Activated T-cell treated with anti-CD3 and anti-CD28 coated beads for 48 hours (primary cell): ENCODE data around the gene KLHL29.

Experiments
- DNase-seq: peaks from one replicate; pipeline ENCODE4 v3.0.0-alpha.2; 2020; ENCODE audit warnings: low read depth

Gene KLHL29

DNA sequence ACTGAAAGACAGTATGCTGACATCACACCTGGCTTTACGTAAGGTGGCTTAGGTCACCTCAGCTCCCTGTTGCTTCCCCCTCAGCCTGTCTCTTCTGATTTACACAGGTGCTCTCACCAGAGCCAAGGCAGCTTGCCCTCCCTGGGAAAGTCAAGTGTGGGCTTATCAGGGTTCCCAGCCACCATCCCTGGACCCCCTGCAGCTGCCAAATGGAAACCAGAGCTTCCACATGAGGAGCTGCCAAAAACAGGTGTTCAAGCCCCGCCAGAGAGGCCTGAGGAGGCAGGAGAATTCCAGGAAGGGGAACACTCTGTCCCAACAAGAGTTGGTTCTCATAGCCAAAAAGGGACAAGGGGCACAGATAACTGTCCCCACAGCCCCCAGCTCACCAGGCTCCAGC lies 275.3 kb downstream of the KLHL29 start:
- no peak for DNase-seq

GRCh38 chr2:23661276-23662050 lies 276.5 kb downstream of the KLHL29 start:
- no peak for DNase-seq

DNA sequence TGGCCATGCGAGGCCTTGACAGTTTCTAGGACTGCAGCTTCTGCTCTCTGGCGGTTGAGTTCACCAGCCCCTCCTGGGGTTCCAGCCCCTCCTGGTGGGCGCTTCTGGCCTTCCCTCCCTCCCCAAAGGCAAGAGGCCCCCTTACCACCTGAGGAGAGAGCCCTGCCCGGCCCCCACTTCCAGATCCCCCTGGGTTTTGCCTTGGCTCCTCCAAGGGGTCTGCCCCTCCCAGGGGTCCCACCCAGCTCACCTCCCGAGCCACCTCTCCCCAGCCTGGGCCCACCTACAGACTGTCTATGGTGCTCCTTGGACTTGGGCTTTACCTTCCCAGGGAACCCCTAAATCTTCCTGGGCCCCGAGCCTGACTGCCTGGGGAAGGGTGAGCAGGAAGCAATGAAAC lies 277.5 kb downstream of the KLHL29 start:
- no peak for DNase-seq

- no peak for DNase-seq
These were observed 278.3 kb downstream of the KLHL29 start for GRCh38 chr2:23662941-23663920.

DNA sequence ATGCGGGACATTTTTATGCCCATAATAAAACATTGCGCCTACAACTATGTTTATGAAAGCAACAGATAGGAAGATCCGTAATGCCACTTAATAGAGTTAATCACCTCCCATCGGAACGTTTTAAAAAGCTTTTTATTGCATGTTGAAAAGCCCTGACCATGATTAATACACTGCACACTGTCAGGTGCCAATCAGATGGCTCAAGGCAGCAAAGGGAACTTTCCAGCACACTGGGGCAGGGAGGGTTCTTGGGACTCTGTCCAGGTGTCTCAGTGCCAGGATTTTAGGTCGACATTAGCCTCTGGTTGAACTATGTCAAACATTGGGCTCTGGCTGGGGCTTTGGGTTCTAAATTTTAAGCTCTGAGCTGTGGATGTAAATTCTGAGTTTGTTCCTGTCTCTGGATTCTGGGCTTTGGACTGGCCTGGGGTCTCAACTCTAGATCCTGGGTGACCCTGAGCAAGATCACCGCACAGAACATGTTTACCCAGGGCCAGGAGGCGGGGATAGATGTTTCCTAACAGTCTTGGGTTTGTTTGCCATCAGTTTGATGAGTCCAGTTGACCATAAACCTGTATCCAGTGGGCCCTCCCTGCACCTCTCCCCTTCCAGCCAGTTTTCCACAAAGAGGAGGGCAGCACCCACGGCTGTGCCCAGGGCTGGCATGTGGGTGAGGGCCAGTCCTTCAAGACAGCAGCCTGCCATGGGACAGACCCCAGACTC lies 279.2 kb downstream of the KLHL29 start:
- no peak for DNase-seq

GRCh38 chr2:23666241-23666979 lies 281.4 kb downstream of the KLHL29 start:
- no peak for DNase-seq

GRCh38 chr2:23666980-23667357 lies 282.0 kb downstream of the KLHL29 start:
- DNase-seq, result no peak

DNA sequence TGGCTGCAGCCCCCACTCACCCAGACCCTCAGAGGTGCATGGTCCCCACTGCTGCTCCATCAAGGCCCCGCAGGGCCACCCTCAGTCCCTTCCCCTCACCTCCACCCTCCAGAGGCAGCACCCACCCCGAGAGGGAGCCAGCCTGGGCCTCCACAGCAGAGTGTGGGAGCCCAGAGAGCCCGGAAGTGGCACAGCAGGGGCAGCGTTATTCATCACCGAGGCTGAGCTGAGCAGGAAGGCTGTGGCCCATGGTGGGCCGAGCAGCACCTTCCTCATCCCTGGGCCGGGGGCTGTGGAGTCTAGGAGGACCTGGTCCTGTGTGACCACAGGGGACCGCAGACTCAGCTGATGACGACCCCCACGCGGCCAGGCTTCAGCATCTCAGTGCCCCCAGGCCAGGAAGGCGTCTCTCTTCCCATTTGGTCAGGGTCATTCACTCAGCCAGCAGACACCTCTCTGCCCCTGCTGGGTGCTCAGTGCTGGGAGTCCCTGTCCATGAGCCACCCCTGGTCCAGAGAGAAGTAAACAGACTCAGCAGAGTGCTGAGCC lies 283.9 kb downstream of the KLHL29 start:
- DNase-seq, result no peak

- no peak for DNase-seq
These were observed 284.6 kb downstream of the KLHL29 start for GRCh38 chr2:23669413-23670244.

DNA sequence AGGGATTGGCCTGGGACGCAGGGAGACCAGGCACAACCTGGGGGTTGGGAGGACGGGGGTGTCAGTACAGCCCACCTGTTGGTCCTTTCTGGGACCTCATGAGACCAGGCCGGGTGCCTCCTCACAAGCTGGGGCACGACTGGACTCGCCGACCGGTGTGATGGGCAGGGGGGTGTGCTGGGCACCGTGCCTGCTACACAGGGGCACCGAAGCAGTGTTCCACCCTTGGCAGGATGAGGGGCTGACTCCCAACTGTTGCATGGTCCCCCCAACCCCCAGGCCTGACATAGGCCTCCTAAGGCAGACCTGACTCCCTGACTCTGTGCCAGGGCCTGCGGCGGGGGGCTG lies 285.2 kb downstream of the KLHL29 start:
- no peak for DNase-seq

GRCh38 chr2:23673082-23673481 lies 288.1 kb downstream of the KLHL29 start:
- DNase-seq, result no peak

DNA sequence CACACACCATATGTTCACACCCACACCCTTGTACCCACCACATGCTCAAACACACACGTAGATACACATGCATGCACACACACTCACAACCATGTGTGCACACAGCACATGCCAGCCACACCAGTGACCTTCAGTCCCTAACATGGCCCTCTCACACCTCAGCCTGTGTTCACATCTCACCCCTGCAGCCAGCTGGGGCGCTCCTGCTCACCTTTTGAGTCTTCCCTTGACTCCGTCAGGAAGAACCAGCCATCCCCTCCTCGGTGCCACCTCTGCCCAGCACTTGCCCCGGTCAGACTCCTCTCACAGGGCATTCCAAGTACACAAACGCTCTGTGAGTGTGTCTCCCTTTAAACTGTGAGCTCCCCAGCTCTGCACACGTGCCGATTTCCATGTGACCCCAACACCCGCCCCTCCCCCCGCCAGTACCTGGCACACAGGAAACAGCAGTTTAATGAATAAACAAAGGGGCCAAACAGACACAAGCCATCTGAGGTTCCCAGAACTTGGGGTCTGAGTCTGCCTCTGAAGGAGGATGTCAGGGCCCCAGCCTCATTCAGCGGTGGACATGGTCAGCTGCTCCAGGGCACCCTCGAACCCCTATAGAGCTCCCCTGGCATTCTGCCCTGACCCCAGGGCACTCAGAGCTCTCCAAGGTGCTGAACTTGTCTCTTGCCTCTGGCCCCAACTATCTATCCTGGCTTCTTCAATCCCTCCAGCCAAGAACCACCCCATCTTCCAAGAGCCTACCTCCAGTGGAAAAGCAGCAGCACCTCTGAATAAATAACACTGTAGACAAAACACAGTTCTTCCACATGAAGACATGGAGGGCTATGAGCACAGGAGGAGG lies 289.1 kb downstream of the KLHL29 start:
- no peak for DNase-seq

GRCh38 chr2:23675506-23675905 lies 290.5 kb downstream of the KLHL29 start:
- no peak for DNase-seq

DNA sequence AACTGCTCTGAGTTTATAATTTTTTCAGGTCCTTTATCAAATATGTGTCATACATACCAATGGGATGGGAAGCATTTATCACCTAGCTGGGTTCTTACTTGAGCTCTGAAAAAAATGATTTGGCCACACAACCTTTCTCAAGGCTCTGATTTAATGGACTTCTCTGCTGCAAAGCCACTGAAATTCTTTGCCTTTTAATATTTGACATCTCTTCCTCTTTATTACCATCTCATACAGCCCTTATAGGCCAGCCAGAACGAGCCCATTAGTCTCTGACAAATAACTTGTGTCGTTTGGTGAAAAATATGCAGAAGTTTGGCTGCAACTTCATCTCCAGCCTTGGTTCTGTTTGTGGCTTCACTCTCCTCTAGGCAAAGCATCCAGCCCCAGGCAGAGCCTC lies 292.9 kb downstream of the KLHL29 start:
- no peak for DNase-seq

DNA sequence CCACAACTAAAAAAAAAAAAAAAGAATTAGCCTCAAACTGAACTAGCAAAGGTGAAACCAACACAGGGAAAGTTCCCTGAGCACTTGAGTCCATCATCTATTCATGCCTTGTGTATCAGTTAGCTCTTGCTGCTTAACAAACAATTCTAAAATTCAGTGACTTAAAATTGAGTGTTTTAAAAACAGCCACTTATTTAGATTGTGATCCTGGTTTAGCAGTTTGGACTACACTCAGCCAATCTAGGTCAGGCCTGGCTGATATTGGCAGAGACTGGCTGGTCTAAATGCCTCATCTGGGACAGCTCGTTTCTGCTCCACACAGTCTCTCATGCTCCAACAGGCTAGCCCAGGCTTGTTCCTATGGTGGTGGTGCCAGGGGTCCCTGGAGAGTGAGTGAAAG lies 294.1 kb downstream of the KLHL29 start:
- DNase-seq, result no peak

GRCh38 chr2:23680951-23681350 lies 296.0 kb downstream of the KLHL29 start:
- no peak for DNase-seq

GRCh38 chr2:23681356-23682140 lies 296.6 kb downstream of the KLHL29 start:
- no peak for DNase-seq

DNA sequence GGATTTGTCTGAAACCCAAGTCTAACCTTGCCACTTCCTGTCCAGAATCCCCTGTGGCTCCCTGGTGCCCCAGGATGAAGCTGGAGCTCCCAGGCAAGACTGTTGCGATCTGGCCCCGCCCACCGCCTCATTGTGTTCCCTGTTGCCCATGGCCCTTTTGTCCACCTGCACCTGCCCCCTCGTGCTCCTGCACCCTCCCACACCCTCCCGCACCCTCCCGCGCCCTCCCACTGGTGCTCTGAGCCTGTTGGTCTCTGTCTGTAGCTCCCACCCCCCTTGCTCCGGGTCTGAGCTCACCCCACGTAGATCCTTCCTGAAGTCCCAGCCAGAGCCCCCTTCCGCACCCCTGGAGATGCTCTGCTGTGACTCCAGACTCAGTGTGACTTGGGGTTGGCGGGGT lies 297.5 kb downstream of the KLHL29 start:
- no peak for DNase-seq

DNA sequence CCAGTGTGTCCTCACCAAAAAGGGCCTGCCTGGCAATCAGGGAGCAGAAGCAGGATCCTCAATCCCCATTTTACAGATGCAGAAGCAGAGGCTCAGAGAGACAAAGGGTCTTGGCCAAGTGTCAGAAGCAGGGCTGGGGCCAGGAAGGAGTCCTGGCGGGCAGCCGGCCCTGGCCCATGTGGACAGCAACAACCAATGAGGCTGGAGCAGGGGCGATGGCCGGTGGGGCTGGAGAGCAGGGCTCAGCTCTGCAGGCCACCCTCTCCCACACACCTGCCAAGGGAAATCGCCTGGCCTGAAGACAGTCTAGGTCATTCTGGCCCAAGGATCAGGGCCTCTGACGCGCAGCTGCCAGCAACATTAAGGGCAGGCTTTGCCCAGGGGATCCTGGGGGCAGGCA lies 298.0 kb downstream of the KLHL29 start:
- DNase-seq, result no peak
